CD4-positive, alpha-beta T cell treated with Interleukin-2 at 100 ng/mL for 4 hours (primary cell): Measurements from ENCODE around the gene SLC26A1.

Source experiments
- DNase-seq: peaks from one replicate; pipeline ENCODE4 v3.0.0-alpha.2; 2020; ENCODE audit warnings: low spot score

Gene SLC26A1, protein sequence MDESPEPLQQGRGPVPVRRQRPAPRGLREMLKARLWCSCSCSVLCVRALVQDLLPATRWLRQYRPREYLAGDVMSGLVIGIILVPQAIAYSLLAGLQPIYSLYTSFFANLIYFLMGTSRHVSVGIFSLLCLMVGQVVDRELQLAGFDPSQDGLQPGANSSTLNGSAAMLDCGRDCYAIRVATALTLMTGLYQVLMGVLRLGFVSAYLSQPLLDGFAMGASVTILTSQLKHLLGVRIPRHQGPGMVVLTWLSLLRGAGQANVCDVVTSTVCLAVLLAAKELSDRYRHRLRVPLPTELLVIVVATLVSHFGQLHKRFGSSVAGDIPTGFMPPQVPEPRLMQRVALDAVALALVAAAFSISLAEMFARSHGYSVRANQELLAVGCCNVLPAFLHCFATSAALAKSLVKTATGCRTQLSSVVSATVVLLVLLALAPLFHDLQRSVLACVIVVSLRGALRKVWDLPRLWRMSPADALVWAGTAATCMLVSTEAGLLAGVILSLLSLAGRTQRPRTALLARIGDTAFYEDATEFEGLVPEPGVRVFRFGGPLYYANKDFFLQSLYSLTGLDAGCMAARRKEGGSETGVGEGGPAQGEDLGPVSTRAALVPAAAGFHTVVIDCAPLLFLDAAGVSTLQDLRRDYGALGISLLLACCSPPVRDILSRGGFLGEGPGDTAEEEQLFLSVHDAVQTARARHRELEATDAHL

DNA sequence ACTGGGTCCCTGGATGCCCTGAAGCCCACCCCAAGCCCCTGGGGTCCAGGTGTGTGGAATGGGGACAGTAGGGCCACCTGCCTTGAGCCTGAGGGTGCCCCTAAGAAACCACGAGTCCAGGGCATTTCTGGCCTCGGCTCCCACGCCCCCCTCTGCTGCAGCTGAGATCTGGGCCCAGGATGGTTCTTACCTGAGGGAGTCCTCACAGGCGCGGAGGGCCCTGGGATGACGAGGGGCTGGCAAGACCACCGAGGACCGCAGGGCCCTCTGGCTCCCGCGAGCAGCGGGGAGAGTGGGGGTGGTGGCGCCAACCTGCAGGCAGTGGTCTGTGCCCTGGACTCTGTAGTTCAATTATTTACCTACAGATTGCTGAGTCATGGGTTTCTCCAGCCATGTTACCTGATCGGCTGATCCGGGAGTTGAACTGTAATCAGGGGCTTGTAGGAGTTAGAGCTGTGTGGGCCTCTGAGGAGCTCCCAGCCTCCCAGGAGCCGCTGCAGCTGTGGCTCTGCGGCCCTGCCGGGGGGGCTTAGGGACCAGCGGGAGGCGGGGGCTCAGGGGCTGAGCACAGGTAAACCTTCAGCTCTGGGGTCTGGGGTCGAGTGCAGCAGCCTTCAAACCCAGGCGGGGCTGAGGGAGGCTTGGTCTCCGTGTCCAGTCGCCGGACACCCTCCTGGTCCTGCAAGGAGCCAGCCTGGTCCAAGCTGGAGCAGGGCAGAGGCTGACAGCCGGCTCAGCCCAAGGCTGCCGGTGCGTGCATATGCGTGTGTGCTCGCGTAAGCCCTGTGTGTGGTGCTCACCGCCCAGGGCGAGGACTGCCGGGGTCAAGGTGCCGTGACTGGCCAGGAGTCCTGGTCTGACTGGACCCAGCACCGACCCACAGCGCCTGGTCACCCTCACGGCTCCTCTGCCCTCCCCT is at the start of gene SLC26A1:
TSS of gene SLC26A1 (minus strand) at position 294 of the 919 bp plus-strand sequence. CDS start 1,701 bp downstream, outside the sequence.
- no peak for DNase-seq

DNA sequence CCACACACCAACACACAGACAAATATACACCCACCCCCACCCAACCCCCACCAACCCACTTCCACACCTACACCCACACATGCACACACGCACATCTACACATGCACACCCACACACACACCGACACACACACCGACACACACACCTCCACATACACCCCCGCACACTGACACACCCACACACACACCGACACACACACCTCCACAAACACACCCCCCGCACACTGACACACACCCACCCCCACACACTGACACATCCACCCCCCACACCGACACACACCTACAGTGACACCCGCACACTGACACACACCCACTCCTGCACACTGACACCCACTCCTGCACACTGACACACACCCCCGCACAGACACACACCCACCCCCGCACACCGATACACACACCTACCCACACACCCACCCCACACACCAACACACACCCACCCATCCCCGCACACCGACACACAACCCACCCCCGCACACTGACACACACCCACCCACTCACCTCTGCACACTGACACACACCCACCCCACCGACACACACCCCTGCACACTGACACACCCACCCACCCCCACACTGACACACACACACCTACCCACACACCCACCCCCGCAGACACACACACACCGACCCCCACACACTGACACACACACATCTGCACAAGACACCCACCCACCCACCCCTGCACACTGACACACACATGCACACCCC is 49.3 kb upstream of the SLC26A1 start:
- DNase-seq = no peak

DNA sequence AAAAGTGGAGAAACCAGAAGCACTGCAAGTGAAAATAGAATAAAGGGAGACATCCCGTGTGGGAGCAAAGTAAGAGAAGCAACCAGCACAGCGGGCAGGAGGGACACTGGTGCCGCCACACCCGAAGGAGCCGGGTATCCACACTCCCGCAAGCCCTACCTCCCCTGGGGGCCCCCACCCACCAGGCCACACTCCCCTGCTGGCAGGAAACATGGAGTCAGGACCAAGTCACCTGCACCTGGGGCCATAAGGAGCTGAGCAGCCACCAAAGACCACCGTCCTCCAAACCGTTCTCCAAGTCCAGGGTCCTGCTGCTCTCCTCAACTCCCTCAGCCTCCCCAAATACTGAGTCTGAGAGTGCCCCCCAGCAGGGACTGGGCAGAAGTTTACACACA is 48.7 kb upstream of the SLC26A1 start:
- DNase-seq = no peak

DNA sequence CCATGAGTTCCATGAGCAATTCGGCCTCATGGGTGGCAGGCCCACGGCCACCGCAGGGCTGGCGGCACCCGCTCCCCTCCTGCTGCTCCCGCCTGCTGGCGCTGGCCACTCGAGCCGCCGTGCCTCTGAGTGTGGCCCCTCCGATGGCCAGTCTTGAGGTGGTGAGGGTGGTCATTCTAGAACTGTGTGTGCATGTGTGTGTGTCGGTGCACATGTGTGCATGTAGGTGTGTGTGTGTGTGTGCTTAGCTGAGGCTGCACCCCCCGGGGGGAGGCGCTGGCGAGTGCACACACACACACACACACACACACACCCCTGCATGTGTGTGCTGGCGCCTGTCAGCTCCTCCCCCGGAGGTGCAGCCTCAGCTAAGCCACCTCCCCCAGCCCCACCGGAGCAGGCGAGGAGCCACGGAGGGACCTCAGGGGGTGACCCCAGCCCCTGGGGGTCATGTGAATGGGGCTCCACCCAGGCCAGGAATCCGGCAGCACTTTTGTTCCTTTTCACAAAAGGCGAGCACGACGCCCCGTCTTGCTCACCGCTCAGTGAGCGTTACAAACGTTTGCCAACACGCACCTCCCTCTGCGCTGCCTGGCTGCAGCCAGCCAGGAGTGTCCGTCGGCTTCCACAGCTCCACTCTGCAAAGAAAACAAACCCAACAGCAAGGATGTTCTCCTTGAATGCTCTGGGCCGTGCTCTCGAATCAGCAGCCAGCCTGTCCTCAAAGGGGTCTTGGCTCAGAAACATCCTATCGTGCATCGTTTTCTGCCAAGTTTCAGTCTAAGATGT is 48.1 kb upstream of the SLC26A1 start:
- no peak for DNase-seq

DNA sequence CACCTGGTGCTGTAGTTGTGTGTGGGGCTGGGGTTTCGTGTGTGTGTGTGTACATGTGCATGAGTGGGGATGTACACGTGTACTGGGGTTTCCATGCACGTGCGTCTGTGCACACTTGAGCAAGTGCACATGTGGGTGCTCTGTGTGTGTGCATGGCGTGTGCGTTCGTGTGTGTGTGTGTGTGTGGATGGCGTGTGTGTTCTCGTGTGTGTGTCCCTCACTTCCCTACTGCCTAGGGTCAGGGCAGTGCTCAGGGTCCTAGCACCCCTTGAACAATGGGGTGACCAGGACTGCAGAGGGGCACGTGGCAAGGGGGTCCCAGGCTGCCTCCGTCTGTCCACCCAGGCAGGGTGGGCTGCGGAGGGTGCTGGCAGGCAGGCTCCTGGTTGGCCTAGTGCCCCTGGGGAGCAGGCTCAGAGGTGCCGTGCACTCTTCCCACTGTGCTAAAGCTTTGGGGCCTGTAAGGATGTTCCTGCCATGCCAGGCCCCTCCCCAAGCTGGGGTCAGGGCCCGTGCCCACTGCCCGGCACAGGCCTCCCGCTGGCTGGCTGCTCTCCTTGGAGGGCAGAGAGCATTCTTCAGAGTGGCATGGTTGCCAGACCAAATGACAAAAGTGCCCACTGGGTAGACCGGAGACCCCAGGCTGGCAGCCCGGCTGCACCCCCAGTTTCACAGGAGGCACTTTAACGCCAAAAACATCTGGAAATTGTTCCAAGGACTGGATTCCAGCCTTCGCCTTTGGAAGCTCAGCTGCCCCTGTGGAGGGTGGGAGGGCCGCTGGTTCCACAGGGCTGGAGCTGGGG is 47.3 kb upstream of the SLC26A1 start:
- DNase-seq = no peak

DNA sequence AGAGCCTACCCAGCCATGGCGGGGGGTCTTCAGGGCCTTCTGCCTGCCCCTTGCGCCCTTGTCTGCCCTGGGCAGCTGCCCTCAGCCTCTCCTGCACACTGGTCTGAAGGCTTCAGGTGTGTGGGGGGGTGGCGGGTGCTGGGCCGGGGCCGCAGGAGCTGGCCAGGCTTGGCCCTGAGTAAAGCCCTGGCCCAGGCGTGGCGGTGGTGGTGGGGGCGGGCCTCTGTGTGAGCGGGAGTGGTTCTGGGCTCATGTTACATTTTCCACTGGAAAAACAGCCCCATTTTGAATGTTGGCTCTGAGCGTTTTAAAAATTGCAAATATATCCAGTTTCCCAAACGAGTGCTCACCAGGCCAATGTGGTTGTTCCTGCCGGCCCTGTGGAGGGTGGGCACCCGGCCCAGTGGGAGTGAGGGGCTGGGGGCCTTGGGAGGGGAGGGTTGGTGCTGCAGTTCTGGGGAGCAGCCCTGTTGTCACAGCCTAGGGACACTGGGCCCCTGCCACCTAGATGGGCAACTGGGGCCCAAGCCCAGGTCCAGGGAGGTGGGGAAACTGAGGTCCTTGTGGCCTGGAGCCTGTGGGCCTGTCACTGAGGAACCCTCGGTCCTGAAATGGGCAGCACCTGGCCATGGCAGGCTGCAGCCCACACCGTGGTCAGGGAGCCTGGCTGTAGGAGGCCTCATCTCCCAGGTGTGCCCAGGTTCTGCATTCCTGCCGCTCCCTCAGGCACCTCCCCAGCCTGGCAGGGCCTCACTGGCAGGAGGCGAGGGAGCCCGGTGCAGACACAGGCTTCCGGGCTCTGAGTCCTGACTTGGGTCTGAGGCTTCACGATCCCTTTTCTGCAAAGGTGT is 46.5 kb upstream of the SLC26A1 start:
- DNase-seq = no peak

DNA sequence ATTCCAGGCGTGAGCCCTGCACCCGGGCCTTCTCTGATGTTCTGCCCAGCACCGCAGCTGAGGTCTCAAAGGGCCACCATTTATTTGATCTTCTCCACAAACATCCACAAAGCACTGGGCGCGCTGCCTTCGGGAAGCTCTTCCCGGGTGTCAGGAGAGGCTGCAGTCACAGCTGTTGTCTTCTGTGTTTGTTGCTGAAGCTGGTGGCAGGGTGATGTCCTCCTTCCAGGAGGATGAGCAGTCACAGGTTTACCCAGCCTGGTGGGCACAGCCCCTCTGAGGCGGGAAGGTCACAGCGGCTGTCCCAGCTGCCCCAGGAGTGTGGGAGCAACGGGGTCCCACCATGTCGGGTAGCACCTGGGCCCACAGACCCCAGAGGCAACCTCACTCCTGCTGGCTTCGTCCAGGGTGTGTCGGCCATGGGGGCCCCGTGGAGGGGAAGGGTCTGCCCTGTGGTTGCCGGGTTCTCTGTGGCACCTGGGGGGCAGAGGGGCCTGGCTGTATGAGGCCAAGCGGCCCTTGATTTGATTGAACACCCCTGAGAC is 45.8 kb upstream of the SLC26A1 start:
- no peak for DNase-seq

DNA sequence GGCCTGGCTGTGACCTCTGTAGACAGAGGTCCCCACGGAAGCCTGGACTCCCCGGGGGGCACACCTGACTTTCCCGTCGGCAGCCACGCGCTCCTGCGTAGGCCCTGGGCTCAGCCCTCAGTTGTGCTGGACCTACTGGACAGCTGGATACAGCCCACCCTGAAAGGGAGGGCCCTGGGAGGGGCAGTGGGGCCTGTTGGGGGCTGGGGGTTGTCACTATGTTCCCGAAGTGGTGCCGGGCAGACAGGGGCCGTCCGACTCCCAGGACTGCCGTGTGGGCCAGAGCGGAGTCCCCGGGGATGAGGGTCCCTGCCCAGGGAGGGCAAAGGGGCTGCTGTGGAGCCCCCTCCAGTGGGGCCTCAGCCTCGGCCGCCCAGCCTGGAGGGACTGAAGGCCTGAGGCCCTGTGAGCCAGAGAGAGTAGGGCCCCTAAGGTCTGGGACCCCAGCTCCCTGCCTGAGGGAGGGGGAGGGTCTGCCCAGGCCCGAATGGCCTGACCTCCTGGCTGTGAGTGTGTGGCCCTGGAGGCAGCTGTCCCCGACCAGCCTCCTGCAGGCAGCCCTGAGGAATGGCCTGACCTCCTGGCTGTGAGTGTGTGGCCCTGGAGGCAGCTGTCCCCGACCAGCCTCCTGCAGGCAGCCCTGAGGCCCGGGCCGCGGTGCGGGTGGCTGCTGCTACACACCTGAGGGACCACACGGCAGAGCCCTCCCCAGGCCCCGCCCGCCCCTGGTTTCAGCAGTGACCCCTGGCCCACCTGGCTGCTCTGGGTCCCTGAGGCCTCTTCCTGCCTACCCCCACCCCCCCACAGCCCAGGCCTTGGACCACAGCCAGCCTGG is 44.0 kb upstream of the SLC26A1 start:
- DNase-seq = no peak

DNA sequence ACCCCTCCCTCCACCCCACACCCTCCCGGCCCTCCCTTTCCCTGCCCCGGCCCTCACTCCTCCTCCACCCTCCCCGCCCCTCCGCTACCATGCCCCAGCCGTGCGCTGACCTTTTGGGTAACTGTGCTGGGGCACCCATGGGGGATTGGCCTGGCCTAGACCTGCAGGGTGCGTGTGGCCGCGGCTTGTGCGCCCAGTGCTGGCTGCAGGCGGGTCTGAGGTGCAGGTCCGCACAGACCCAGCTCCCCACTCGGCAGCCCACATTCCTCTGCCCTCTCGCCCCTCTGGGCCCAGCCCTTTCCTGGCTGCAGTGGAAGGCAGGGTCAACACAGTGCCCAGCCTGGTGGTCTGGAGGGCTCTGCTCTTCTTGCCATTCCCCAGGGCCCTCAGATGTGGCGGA is 42.9 kb upstream of the SLC26A1 start:
- DNase-seq = no peak

DNA sequence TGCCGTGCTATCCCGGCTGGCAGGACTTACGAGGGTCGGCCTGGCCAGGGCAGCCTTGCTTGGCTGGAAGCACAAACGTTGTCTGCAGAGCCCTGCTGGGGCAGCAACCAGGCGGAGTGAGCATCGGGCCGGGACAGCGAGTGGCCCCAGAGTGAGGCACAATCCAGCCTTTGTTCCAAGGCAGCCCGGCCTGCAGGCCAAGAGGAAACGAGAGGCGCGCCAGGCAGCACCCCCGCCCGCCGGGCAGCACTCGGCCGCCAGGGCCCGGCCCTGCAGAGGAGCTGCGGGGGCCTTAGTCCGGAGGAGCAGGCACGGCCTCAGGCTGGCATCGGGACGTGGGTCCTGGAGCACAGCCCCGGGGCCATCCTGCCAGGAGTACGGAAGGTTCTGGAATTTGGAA is 42.3 kb upstream of the SLC26A1 start:
- DNase-seq = no peak

DNA sequence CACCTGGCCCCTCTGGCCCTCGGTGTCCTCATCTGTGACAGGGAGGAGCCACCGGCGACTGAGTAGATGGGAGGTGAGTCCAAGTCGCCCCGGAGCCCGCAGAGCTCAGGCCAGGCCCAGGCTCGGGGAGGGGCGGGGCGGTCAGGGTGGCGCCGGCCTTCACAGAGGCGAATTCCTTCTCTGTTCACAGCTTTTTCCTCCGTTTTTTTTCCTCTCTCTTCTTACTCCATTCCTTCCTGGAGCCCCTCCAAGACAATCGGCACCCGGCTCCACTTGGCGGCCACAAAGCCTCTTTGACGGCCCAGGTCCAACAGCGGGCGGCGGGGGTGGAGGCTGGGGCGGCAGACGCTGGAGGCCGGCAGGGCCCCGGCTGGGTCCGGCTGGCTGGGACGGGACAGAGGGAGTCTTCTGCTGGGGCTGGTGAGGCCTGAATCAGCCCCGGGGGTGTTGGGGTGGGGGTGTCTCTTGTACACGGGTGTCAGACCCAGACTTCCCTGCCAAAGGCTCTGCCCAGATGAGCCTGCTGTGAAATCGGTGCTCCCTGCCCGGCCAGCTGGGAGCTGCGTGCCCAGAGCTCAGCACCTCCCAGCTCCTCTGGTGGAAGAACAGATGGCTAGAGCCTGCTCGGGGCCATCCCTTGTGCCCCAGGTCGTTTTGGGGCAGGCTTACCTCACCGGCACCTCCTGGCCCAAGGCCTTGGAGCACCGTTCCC is 40.8 kb upstream of the SLC26A1 start:
- DNase-seq = no peak

DNA sequence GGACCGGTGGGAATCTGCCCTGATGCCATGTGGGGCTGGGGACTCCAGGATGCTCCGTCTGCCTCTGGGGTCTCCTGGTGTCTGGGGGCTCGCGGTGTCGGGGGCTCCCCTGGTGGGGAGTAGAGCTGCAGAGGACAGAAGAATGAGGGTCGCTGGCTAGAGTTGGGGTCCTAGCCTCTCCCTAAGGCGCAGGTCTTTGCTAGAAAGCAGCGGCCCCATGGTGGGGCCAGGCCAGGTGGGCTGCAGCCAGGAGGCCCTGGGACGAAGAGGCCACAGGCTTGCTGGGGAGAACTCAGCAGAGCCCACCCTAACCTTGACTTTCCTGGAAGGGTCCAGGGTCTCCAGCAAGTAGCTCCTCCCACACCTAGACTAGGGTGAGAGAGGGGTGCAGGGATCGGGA is 39.7 kb upstream of the SLC26A1 start:
- no peak for DNase-seq

DNA sequence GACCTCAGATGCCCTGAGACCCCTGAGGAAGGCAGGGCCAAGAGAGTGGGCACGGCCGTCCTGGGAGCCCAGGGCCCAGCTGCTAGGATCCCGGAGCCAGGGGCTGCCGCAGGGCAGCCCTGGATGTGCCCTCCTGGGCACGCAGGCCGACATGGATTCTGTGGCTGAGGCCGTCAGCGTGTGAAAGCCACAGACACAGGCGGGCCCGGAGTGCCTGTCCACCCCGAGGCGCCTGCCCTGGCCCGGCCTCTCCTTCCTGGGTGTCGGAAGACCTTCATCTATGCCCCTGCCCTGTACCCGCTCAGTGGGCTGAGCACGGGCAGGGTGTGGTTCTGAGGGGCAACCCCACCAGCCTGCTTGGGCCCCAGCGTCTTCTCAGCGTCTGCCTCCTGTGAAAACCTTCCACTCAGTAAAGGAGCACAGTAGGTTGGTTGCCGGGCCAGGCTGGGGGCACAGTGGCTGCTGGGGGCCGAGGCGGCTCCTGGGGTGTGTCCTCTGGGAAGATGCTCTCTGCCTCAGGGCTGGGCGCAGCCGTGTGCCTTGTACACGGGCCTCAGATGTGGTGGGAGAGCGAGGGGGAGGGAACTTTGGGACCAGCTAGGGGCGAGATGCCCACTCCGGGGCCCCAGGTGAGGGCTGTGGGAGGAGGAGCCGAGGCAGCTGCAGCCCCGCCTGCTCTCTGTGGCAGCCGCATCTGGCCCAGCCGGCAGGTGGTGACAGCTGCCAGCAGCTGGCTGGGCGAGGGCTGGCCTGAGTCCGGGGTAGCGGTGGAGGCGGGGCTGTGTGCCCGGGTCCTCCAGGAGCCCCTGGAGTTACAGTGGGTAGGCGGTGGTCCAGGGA is 39.0 kb upstream of the SLC26A1 start:
- no peak for DNase-seq

DNA sequence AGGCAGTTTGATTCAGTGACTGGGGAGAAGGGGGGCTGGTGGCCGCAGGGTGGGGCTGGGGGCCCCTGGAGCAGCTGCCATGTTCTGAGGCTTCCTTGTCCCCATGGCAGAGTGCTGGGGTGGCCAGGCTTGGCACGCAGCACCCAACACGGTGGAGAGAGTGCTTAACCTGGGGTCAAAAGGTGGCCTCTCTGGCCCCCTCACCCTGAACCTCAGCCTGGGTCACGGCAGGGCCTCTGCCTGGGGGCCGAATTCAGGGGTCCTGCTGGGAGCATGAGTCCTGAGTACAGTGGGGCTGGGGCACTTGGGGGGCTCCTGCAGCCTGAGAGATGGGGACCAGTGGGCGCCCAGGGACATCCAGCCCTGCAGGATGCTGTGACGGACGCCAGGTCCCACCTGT is 38.1 kb upstream of the SLC26A1 start:
- DNase-seq = no peak

DNA sequence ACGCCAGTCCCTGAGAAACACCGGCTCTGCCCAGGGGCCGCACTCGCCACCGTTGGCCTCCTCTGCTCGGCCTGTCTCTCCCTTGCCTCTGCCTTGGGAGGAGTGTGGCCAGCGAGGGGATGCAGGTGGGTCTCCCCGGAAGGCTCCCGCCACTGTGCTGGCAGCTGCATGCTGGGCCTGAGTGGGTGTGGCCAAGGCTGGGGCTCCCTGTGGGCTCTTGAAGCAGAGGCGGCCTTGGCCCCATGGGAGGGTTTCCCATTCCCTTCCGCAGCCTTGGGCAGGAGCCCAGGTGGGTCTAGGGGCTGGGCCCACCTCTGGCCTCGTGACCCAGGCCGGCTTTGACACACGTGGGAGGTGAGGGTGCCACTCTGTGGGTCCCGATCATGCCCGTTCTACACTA is 37.4 kb upstream of the SLC26A1 start:
- DNase-seq = no peak

DNA sequence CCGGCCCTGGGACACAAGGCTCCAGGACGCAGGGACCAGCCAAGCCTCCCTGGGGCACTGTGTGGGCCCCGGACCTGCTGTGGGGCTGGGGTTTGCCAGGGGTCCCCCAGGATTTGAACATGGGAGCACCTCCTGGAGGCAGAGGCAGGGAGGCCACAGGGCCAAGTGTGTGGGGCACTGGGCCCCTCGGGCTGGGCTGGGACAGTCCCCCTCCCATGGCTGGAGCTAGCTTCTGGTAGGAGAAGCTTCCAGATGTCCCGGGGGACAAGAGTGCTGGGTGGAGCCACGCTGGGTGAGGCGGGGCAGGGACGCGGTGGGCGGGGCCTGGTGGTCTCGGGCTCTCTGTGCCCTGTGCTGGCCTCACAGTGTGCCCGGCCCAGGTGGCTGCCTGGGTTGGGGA is 36.8 kb upstream of the SLC26A1 start:
- DNase-seq = no peak
